ENCODE measurements around the gene FCGR2B. TPM values are rescaled to one million over a fixed set of nuclear protein-coding genes. Genes with fewer than 3 reads are reported as not detected.

FCGR2B gene
- total RNA-seq, 4 donors from 2014 or later = 5.3 to 9.1 (median 6.0) TPM

DNA sequence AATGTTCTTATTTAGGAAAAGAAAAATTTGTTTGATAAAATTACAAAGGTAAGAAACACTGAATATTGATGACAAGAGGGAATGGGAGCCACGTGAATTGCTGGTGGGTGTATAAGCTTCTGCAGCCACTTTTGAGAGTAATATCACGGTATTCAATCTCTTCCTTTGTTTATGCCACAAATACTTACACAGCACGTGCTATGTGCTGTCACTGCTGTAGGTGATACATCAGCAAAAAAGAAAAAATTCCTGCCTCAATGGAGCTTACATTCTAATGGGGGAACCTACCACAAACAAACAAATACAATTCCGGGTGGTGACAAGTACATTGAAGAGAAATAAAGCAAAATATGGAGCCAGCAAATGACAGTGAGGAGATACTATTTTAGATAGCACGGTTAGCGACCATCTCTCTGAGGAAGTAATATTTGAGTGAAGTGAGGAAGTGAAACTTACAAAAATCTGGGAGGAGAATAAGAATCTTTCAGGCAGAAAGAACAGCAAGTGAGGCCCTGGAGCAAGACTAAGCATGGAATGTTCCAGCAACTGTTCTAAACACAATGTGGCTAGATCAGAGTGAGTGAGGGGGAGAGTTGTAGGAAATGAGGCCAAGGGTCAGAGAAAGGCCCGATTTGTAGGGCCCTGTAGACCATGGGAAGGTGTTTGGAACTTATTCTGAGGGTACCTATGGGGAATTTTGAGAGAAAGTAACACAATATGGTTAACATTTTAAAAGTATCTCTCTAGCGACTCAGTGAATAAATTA lies 55.8 kb downstream of the FCGR2B start:
- H3K27me3 ChIP-seq = peaks cover 10% of the 10 kb centered on the region
- 66% methylated on average over 8 of the region's 8 CpGs for WGBS

GRCh38 chr1:161719325-161719611 lies 56.3 kb downstream of the FCGR2B start:
- Histone ChIP-seq H3K9me3 (no peaks in the 10 kb centered on the region), H3K4me1 (no peaks in the 10 kb centered on the region), H3K27me3 (peaks cover 10% of the 10 kb centered on the region), H3K4me3 (no peak overlapping the region), H3K36me3 (no peaks in the 10 kb centered on the region), H3K27ac (no peak overlapping the region)
- WGBS = 96% methylated on average over 1 of the region's 1 CpG
- TF ChIP-seq POLR2A (IDR thresholded peaks at IDR 0.05) = no peak
- TF ChIP-seq EP300 (IDR thresholded peaks at IDR 0.05) = no peak
- TF ChIP-seq, protein P1, sequence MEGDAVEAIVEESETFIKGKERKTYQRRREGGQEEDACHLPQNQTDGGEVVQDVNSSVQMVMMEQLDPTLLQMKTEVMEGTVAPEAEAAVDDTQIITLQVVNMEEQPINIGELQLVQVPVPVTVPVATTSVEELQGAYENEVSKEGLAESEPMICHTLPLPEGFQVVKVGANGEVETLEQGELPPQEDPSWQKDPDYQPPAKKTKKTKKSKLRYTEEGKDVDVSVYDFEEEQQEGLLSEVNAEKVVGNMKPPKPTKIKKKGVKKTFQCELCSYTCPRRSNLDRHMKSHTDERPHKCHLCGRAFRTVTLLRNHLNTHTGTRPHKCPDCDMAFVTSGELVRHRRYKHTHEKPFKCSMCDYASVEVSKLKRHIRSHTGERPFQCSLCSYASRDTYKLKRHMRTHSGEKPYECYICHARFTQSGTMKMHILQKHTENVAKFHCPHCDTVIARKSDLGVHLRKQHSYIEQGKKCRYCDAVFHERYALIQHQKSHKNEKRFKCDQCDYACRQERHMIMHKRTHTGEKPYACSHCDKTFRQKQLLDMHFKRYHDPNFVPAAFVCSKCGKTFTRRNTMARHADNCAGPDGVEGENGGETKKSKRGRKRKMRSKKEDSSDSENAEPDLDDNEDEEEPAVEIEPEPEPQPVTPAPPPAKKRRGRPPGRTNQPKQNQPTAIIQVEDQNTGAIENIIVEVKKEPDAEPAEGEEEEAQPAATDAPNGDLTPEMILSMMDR (IDR thresholded peaks at IDR 0.05) = no peak
- no peak for TF ChIP-seq POLR2AphosphoS5 (IDR thresholded peaks at IDR 0.05)
- DNase-seq (ENCODE audit: low spot score in 2 of 2) = no peak

More for the DNA sequence above, 55.8 kb downstream of the FCGR2B start:
- Histone ChIP-seq H3K4me1 (no peaks in the 10 kb centered on the region), H3K9me3 (no peaks in the 10 kb centered on the region), H3K36me3 (no peaks in the 10 kb centered on the region), H3K27ac (no peak overlapping the region), H3K4me3 (no peak overlapping the region)
- no peak for DNase-seq (ENCODE audit: low spot score in 2 of 2)
- TF ChIP-seq POLR2AphosphoS5 (IDR thresholded peaks at IDR 0.05) = no peak
- TF ChIP-seq, protein P1 (IDR thresholded peaks at IDR 0.05) = no peak
- TF ChIP-seq EP300 (IDR thresholded peaks at IDR 0.05) = no peak

GRCh38 chr1:161720422-161720821 lies 57.5 kb downstream of the FCGR2B start:
- Histone ChIP-seq H3K9me3 (no peaks in the 10 kb centered on the region), H3K27me3 (peaks cover 9% of the 10 kb centered on the region), H3K4me3 (no peak overlapping the region), H3K4me1 (peaks cover 2% of the 10 kb centered on the region), H3K36me3 (no peaks in the 10 kb centered on the region), H3K27ac (no peak overlapping the region)
- 74% methylated on average over 1 of the region's 1 CpG for WGBS
- TF ChIP-seq POLR2AphosphoS5 (IDR thresholded peaks at IDR 0.05) (no peak), POLR2A (IDR thresholded peaks at IDR 0.05) (no peak), EP300 (IDR thresholded peaks at IDR 0.05) (no peak)
- TF ChIP-seq, protein P1 (IDR thresholded peaks at IDR 0.05) = no peak
- no peak for DNase-seq (ENCODE audit: low spot score in 2 of 2)

DNA sequence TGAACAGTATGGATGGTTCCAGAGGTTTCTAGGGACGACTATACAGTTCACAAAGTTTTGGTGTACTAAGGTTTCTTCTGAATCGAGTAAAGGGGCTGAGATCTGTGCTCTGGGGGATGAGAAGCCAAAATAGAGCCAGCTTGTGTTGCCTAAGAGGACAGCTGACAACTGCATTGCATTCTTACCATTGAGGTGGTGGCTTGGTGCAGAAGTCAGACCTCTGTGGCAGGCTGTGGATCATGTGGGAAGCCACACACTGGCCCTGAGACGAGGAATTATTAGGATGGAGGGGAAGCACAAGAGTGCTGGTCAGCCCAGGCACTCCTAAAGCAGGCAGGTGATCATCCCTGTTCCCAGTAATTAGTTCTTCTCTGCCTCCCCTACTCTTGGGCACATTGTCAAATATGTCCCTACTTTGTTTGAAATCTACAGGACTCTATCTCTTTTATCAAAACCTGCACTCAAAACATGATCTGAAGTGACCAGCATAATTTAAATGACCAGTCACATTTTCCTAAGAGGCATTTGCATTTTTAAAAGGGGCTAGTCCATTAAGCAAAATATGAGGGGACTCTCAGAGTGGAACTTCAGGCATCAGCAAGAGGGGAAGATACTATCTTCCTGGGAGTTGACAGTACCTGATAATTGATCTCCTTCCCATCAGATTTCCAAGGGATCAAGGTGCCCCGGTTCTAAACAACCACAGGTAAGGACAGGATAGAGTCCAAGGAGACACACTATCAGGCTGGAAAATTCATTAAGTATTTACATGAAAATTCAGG lies 58.2 kb downstream of the FCGR2B start, which contains the start of gene FCRLB:
FCRLB (plus strand) TSS at position 589 of the 782 bp plus-strand sequence. CDS start 1,129 bp downstream, outside the sequence.
- H3K27me3 ChIP-seq = peaks cover 2% of the 10 kb centered on the region
- peaks cover 9% of the 10 kb centered on the region for H3K4me1 ChIP-seq
- TF ChIP-seq, protein P1 (IDR thresholded peaks at IDR 0.05) = no peak
- no peak for TF ChIP-seq EP300 (IDR thresholded peaks at IDR 0.05)
- TF ChIP-seq POLR2AphosphoS5 (IDR thresholded peaks at IDR 0.05) = no peak
- TF ChIP-seq POLR2A (IDR thresholded peaks at IDR 0.05) = no peak
- WGBS = 64% methylated on average over 3 of the region's 4 CpGs
- H3K36me3 ChIP-seq = no peaks in the 10 kb centered on the region
- no peaks in the 10 kb centered on the region for H3K9me3 ChIP-seq
- H3K4me3 ChIP-seq = no peak within 1 kb of the TSS
- DNase-seq (ENCODE audit: low spot score in 2 of 2) = no peak
- H3K27ac ChIP-seq = no peak within 1 kb of the TSS

DNA sequence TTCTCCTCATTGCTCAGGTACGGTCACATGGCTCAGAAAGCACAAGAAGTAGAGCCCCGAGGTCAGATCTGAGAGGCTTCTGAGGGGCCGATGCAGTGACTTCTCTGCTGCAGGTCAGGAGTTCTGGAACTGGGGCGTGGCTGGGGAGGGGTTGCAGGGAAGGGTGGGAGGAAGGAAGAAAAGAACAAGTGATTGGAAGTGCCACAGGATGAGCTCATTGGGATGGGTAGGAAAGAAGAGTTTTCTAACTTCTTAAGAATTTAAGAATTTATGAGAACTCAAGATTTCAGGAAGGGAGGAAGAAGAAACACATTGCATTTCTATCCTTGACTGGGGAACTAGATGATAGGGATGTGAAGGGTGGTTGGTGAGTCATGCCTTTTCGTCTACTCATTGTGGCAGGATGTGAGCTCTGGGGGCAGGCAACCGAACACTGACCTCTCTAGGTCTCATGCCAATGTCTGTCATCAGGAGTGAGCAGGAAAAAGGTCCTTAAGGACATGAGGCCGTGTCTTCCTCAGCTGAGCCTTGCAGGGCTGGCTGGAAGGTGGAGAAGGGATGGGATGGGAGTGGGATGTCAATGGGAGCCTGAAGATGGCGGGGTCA lies 58.9 kb downstream of the FCGR2B start:
- WGBS = 81% methylated on average over 8 of the region's 8 CpGs
- Histone ChIP-seq H3K9me3 (no peaks in the 10 kb centered on the region), H3K4me3 (no peak overlapping the region), H3K36me3 (no peaks in the 10 kb centered on the region), H3K4me1 (peaks cover 11% of the 10 kb centered on the region), H3K27me3 (no peaks in the 10 kb centered on the region), H3K27ac (no peak overlapping the region)
- TF ChIP-seq EP300 (IDR thresholded peaks at IDR 0.05) = no peak
- TF ChIP-seq POLR2AphosphoS5 (IDR thresholded peaks at IDR 0.05) = no peak
- TF ChIP-seq, protein P1 (IDR thresholded peaks at IDR 0.05) = no peak
- TF ChIP-seq POLR2A (IDR thresholded peaks at IDR 0.05) = no peak
- no peak for DNase-seq (ENCODE audit: low spot score in 2 of 2)

Data from suprapubic skin (tissue), 4 donors.